ENCODE measurements around the gene MAGEA9B. TPM values are rescaled to one million over a fixed set of nuclear protein-coding genes. Genes with fewer than 3 reads are reported as not detected.

The MAGEA9B gene
- total and polyA plus RNA-seq, 2 of the 4 experiments (the other 2 are of a cell fraction) = not detected

- Histone ChIP-seq H4K91ac (ENCODE audit: insufficient read depth, low read depth, low read length) (no peak overlapping the region), H3K79me1 (ENCODE audit: low read depth in 1 of 2, low read length in 2 of 2) (peaks cover 4 to 7% of the 10 kb centered on the region in 2 experiments; a peak in 3 of 4 replicates), H3K14ac (replicated peaks; ENCODE audit: low read depth, low read length) (no peak overlapping the region), H3K4me1 (ENCODE audit: control insufficient read depth, insufficient read depth, low read length) (no peaks in the 10 kb centered on the region), H3K36me3 (ENCODE audit: control insufficient read depth, insufficient read depth, low read length) (no peaks in the 10 kb centered on the region), H3K9me3 (ENCODE audit: control insufficient read depth, insufficient read depth, low read length) (no peaks in the 10 kb centered on the region), H2AK5ac (ENCODE audit: low read depth, low read length) (no peak overlapping the region), H3K56ac (ENCODE audit: extremely low read depth, insufficient read depth, low read length) (no peak overlapping the region), H2BK20ac (ENCODE audit: low read depth, low read length) (no peak overlapping the region), H2AFZ (replicated peaks; ENCODE audit: low read length, poor library complexity) (no peak overlapping the region), H4K20me1 (ENCODE audit: insufficient read depth, low read length) (0 out of 2 replicates have a peak, but pooled peaks cover 13% of the 10 kb centered on the region), H2AK9ac (replicated peaks; ENCODE audit: low read depth, low read length, poor library complexity) (no peak overlapping the region), H4K8ac (ENCODE audit: low read depth in 2 of 2, low read length in 2 of 2) (no peak overlapping the region), H2BK5ac (ENCODE audit: low read depth, low read length, poor library complexity, severe bottlenecking) (no peak overlapping the region), H3K4ac (ENCODE audit: low read depth, low read length) (no peak overlapping the region), H2BK15ac (ENCODE audit: low read depth, low read length) (no peak overlapping the region), H3K27ac (ENCODE audit: insufficient read depth, low read length) (no peak overlapping the region), H3K4me3 (ENCODE audit: insufficient read depth, low read depth, low read length) (no peak overlapping the region), H3K9ac (ENCODE audit: low read depth, low read length) (no peak overlapping the region), H4K5ac (ENCODE audit: low read depth, low read length) (no peak overlapping the region), H3K18ac (ENCODE audit: low read depth, low read length) (no peak overlapping the region), H3K9me1 (ENCODE audit: insufficient read depth, low read length) (no peaks in the 10 kb centered on the region), H3K23ac (ENCODE audit: low read depth, low read length) (no peak overlapping the region), H3K27me3 (ENCODE audit: control insufficient read depth, insufficient read depth, low read length) (peaks cover 8% of the 10 kb centered on the region), H2BK120ac (ENCODE audit: low read depth, low read length) (no peak overlapping the region), H3K4me2 (ENCODE audit: low read depth, low read length) (no peak overlapping the region)
- ATAC-seq (ENCODE audit: low read depth) (no peak), DNase-seq (no peak)
- no peak for TF ChIP-seq USF2 (IDR thresholded peaks at IDR 0.05; ENCODE audit: low read depth, low read length)
- TF ChIP-seq BHLHE40 (IDR thresholded peaks at IDR 0.05; ENCODE audit: low read depth, low read length) = no peak
- no peak for TF ChIP-seq MAFK (IDR thresholded peaks at IDR 0.05; ENCODE audit: low read depth, low read length)
- no peak for TF ChIP-seq FOS (IDR thresholded peaks at IDR 0.05; ENCODE audit: low read depth, low read length)
- TF ChIP-seq CHD1 (IDR thresholded peaks at IDR 0.05; ENCODE audit: low read depth, low read length) = no peak
- TF ChIP-seq MAZ (IDR thresholded peaks at IDR 0.05; ENCODE audit: borderline replicate concordance, low read depth, low read length) = no peak
- ChIA-PET POLR2A (ENCODE audit: unreplicated experiment) (no interaction called here), CTCF (no interaction called here)
- dilution Hi-C loops (cut with HindIII; ENCODE audit: low sequenced_read_pairs, unreplicated experiment) = no loop called here
- intact Hi-C loops (cut with micrococcal nuclease) = no loop called here
- BruUV-seq (replicated peaks) = no TSS peak
- in situ Hi-C loops (cut with MboI; ENCODE audit: low sequenced_read_pairs) = no loop called here
Observed at GRCh38 chrX:149633511-149633910, 46.3 kb upstream of the MAGEA9B start.
